Activated B cell treated with CpG ODN at 0.5 μM for 24 hours (primary cell): Measurements from ENCODE around the gene PPP1R1C. TPM values are rescaled to one million over a fixed set of nuclear protein-coding genes. Genes with fewer than 3 reads are reported as not detected.
A peak's percentile ranks its signal among the peaks of the same experiment; 100 is the strongest.

Experiments used
- ATAC-seq: fragments of 200-7000 bp; cut with Tn5 transposase; one replicate; pipeline ENCODE4 v1.10.0; 2021; ENCODE audit warnings: low read depth, mild to moderate bottlenecking, moderate library complexity
- CTCF ChIA-PET: fragments of 350-600 bp; sonication (Branson Sonifier 250); formaldehyde crosslinking; loops from one replicate; lab custom pipeline; 2021; ENCODE audit warnings: antibody characterized with exemption; lab: Charles Lee
- POLR2A ChIA-PET: fragments of 350-600 bp; sonication (Branson Sonifier 250); formaldehyde crosslinking; loops from one replicate; lab custom pipeline; 2021; ENCODE audit warnings: antibody characterized with exemption; lab: Charles Lee
- DNase-seq: peaks from one replicate; pipeline ENCODE4 v3.0.0; 2022
- H3K27ac Mint-ChIP-seq: one replicate; pipeline ENCODE4 v1.8.0; 2020; ENCODE audit warnings: mixed read lengths
- H3K27me3 Mint-ChIP-seq: one replicate; pipeline ENCODE4 v1.8.0; 2021; ENCODE audit warnings: mixed read lengths
- H3K36me3 Mint-ChIP-seq: one replicate; pipeline ENCODE4 v1.8.0; 2021; ENCODE audit warnings: low read depth, mixed read lengths
- H3K4me1 Mint-ChIP-seq: one replicate; pipeline ENCODE4 v1.8.0; 2021; ENCODE audit warnings: mixed read lengths
- H3K4me3 Mint-ChIP-seq: one replicate; pipeline ENCODE4 v1.8.0; 2020; ENCODE audit warnings: mild to moderate bottlenecking, mixed read lengths
- H3K9me3 Mint-ChIP-seq: one replicate; pipeline ENCODE4 v1.8.0; 2020; ENCODE audit warnings: mixed read lengths
- intact Hi-C: fragments of 100-400 bp; cut with micrococcal nuclease; formaldehyde crosslinking; loops from one replicate; pipeline ENCODE4 v1.15.1; 2024
- total RNA-seq: library from RNA; stranded (reverse); gene quantifications from 2 replicates; pipeline ENCODE4 v1.2.3, GENCODE V29; 2022
- TF ChIP-seq, protein P1 (sequence below): fragments of 200-600 bp; IDR thresholded peaks from one replicate; pipeline ENCODE4 v1.8.0; 2022; ENCODE audit warnings: antibody characterized with exemption, mild to moderate bottlenecking

The PPP1R1C gene
- total RNA-seq, 1 donor from 2014 or later, result not detected

DNA sequence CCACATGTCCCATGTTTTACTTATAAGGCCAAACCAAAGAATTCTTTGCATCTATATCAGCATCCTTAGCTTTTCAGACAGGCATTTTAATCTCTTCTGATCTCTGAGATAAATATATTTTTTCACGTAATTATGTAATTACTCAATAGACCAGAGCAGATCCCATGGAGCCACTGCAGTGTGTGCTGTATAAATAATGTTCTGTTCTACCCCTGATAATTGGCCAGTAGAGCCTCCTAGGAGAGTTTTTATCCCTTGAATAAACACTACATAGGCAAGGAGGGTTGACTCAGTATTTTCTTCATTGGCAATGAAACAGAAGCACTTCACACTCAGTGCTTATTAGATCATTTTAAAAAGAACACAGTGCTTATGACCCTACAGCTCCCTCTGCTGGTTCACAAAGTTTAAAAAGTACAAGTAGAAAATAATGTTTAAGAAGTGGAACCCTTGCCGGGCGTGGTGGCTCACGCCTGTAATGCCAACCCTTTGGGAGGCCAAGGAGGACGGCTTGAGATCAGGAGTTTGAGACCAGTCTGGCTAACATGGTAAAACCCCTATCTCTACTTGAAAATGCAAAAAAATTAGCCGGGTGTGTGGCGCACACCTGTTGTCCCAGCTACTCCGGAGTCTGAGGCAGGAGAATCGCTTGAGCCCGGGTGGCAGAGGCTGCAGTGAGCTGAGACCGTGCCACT is 91.9 kb downstream of the PPP1R1C start:
- DNase-seq, result no peak
- Mint-ChIP-seq H3K36me3 (no peaks in the 10 kb centered on the region), H3K27me3 (peaks cover 3% of the 10 kb centered on the region), H3K4me3 (no peak overlapping the region), H3K4me1 (no peaks in the 10 kb centered on the region), H3K27ac (no peak overlapping the region), H3K9me3 (no peaks in the 10 kb centered on the region)
- ChIA-PET CTCF (interaction anchor here (0.7 to 3.1 kb wide), 13 partner anchors 10 to 549 kb away, joined by 3 to 29 read pairs (median 5); no protein-coding TSS in a partner anchor), POLR2A (no interaction called here)
- intact Hi-C loops, result loop anchor here (1.0 to 5.0 kb wide), 7 partner anchors 107 to 1953 kb away; partner anchors contain the start of gene ITPRID2
- peak; percentile 25 for ATAC-seq
- TF ChIP-seq, protein P1, sequence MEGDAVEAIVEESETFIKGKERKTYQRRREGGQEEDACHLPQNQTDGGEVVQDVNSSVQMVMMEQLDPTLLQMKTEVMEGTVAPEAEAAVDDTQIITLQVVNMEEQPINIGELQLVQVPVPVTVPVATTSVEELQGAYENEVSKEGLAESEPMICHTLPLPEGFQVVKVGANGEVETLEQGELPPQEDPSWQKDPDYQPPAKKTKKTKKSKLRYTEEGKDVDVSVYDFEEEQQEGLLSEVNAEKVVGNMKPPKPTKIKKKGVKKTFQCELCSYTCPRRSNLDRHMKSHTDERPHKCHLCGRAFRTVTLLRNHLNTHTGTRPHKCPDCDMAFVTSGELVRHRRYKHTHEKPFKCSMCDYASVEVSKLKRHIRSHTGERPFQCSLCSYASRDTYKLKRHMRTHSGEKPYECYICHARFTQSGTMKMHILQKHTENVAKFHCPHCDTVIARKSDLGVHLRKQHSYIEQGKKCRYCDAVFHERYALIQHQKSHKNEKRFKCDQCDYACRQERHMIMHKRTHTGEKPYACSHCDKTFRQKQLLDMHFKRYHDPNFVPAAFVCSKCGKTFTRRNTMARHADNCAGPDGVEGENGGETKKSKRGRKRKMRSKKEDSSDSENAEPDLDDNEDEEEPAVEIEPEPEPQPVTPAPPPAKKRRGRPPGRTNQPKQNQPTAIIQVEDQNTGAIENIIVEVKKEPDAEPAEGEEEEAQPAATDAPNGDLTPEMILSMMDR, result no peak

DNA sequence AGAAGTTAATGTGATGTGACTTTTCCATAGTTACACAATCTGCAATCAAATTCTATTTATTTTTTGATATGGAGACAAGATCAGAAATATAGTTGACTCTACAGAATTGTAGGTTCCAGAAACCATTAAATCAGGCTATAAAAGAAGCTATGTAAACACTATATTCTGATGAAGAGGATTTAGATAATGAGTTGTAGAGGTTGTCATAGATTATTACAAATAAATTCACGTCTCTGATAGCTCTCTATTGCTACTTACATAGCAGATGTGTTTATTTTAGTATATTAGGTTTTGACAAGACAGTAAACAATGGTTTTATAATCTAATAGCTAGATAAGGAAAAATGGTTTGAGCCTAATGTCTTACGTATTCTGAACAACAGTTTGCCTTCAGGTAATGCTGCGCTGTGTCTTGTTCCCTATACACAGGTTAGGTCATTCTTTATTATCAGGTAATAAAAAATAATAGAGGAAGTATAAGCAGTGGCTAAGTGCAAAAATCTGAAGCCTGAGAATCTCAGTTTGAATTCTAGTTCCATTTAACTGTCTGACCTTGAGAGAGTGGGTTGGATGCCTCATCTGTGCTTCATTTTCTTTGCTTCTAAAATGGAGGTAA is 93.4 kb downstream of the PPP1R1C start:
- Mint-ChIP-seq H3K4me3 (no peak overlapping the region), H3K9me3 (no peaks in the 10 kb centered on the region), H3K4me1 (no peaks in the 10 kb centered on the region), H3K27me3 (no peaks in the 10 kb centered on the region), H3K27ac (no peak overlapping the region), H3K36me3 (no peaks in the 10 kb centered on the region)
- ATAC-seq (no peak), DNase-seq (no peak)
- ChIA-PET CTCF (interaction anchor here (1.0 to 3.1 kb wide), 5 partner anchors 108 to 364 kb away, joined by 3 to 29 read pairs (median 5); no protein-coding TSS in a partner anchor), POLR2A (no interaction called here)
- intact Hi-C loops, result loop anchor here (5.0 kb wide), 2 partner anchors 187 to 507 kb away; partner anchors contain the start of gene ITPRID2
- TF ChIP-seq, protein P1, result no peak

DNA sequence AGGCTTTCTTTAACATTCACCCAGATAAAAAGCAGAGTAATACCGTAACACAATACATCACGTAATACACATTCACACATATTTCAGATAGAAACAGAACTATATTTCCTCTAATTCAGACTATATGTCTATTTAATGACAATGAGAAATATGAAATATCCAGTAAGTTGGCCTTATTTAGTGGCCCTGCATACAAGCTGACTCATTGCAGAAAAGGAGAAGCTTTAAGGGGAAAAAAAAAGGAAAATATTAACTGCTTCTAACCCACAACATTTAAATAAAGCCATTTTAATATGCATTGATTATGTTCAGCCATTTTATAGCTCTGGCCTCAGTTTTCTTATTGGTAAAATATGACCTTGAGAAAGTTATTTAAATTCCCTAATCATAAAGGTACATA is 94.8 kb downstream of the PPP1R1C start:
- TF ChIP-seq, protein P1, result no peak
- Mint-ChIP-seq H3K36me3 (no peaks in the 10 kb centered on the region), H3K9me3 (peaks cover 3% of the 10 kb centered on the region), H3K27ac (no peak overlapping the region), H3K4me3 (no peak overlapping the region), H3K27me3 (peaks cover 3% of the 10 kb centered on the region), H3K4me1 (no peaks in the 10 kb centered on the region)
- POLR2A ChIA-PET, result no interaction called here
- ATAC-seq, result no peak
- intact Hi-C loops, result no loop called here
- CTCF ChIA-PET, result interaction anchor here (1.7 kb wide), 1 partner anchor 110 kb away, joined by 4 read pairs; no protein-coding TSS in a partner anchor
- DNase-seq, result no peak

DNA sequence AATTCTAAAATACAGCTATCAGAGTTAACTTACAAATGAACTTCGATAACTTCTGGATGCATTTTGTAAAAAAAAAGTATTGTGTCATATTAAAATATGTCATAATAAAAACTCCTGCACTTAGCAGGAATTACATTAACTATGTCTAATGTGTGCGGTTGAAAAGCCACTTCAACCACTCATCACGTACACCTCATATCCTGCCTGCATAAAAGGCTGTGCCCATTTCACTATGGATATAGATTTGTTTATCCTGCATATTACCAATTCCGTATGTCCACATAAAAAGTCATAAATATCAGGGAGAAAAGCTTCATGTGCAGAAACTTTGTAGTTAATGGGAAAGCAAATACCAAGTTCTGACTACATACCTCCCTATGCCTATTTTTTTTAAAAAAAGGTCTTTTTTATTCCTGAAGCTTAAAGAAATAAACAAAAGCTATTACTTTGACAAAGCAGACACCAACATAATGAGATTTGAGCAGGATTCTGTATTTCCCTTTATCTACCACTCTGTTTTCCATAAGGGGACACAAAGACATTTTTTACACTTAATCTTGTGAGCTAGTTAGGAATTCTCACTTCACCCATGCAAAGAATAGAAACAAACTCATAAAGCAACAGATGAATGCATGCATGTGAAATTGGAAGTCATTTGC is 96.1 kb downstream of the PPP1R1C start:
- no peak for ATAC-seq
- TF ChIP-seq, protein P1, result no peak
- peaks cover 3% of the 10 kb centered on the region for H3K27me3 Mint-ChIP-seq
- POLR2A ChIA-PET, result no interaction called here
- no peaks in the 10 kb centered on the region for H3K4me1 Mint-ChIP-seq
- CTCF ChIA-PET, result interaction anchor here (1.2 to 1.7 kb wide), 2 partner anchors 111 to 339 kb away, joined by 3 to 4 read pairs; no protein-coding TSS in a partner anchor
- intact Hi-C loops, result no loop called here
- no peaks in the 10 kb centered on the region for H3K36me3 Mint-ChIP-seq
- DNase-seq, result no peak
- H3K27ac Mint-ChIP-seq, result no peak overlapping the region
- H3K4me3 Mint-ChIP-seq, result no peak overlapping the region
- peaks cover 3% of the 10 kb centered on the region for H3K9me3 Mint-ChIP-seq
